ENCODE data around the gene GDPD4.

Gene GDPD4

DNA sequence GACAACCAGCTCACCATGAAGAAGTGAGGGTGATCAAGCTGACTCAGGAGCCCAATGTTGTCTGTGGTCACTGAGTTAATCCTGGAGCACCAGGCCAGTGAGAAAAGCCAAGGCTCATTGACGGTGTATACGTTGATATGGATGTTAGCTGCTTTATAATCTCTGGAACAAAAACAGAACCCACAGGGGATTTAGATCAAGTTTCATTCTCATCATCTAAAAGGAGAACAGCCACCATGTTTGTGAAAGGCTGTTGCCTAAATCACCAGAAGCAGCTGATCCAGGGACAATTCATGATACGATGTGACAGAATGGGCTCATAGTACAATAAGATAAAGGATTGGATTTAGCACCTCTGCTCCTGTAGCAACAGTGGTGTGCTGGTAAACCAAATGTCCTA, 68.5 kb downstream of the GDPD4 start:
- DNase-seq: no peak

DNA sequence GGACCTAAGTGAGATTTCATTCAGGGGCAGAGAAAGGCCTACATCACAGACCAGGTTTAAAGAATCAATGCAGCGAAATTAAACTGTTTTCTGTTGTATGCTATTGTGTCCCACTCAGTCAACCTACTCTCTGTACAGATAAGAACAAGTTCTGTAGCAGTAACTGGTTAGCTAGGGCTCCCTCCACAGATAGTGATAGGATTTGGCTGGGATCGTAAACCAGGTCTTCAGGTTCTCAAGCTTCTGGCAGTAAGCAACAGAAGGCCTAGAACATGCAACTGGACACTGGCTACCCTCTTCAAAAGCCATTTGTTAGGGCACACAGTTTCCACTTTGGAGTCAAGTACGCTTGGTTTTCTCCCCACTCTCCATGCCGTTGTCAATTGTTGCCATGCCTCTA, 69.2 kb downstream of the GDPD4 start:
- DNase-seq: no peak

- no peak for DNase-seq
Observed at GRCh38 chr11:77231800-77232199, 69.7 kb downstream of the GDPD4 start.

DNA sequence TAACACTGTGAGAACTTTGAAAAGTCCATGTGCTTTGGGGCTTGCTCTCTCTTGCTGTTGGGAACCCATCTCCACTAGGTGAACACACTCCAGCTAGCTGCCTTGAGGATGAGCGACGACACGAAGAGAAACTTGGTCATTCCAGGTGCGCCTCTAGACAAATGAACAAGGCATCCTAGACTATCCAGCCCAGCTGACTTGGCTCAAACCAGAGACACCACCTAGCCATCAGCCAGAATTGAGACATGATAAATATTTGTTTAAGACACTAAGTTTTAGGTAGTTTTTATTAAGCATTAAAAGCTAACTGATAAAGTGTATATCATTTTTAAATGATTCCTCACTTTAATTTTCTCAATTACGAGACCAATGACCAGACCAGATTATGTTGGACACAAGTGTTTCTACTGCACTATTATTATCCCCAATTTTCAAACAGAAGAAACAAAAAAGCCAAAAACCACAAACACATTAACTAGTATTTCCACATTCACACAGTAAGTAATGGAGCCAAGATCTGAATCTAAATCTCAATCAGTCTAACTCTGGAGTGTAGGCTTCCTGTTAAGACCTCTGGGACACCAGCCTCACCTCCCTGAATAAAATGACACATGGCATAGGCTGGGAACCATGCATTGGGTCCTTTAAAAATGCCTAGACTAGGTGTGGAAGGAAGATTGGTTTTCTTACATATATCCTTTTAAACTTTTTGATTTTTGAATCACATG, 70.4 kb downstream of the GDPD4 start:
- DNase-seq: no peak

DNA sequence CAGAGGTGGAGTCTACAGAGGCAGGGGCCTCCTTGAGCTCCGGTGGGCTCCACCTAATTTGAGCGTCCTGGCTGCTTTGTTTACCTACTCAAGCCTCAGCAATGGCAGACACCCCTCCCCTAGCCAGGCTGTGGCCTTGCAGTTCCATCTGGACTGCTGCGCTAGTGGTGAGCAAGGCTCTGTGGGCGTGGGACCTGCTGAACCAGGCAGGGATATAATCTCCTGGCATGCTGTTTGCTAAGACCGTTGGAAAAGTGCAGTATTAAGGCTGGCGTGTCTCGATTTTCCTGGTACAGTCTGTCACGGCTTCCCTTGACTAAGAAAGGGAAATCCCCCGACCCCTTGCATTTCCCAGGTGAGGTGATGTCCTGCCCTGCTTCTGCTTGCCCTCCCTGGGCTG, 77.7 kb downstream of the GDPD4 start:
- DNase-seq: no peak

DNA sequence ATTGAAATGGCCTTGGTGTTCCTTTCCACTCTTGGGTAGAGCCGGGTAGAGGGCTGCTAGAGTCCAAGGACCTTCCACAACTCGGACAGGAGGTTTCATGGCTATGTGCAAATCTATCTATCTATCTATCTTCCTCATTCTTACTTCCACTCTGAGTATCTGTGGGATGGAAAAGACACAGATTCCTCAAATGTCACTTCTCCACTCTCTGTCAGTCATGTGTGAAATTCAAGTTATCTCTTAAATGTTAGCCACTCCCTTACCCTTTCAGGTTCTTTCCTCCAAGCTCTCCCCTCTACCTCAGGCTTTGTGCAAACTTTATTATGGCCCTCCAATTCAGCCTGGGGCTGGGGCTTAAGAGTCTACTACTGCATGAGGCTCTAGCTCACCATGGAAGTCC, 84.3 kb downstream of the GDPD4 start:
- no peak for DNase-seq

- DNase-seq: no peak
Observed at GRCh38 chr11:77215106-77215505, 86.4 kb downstream of the GDPD4 start.

GRCh38 chr11:77214557-77214956, 86.9 kb downstream of the GDPD4 start:
- DNase-seq: no peak

DNA sequence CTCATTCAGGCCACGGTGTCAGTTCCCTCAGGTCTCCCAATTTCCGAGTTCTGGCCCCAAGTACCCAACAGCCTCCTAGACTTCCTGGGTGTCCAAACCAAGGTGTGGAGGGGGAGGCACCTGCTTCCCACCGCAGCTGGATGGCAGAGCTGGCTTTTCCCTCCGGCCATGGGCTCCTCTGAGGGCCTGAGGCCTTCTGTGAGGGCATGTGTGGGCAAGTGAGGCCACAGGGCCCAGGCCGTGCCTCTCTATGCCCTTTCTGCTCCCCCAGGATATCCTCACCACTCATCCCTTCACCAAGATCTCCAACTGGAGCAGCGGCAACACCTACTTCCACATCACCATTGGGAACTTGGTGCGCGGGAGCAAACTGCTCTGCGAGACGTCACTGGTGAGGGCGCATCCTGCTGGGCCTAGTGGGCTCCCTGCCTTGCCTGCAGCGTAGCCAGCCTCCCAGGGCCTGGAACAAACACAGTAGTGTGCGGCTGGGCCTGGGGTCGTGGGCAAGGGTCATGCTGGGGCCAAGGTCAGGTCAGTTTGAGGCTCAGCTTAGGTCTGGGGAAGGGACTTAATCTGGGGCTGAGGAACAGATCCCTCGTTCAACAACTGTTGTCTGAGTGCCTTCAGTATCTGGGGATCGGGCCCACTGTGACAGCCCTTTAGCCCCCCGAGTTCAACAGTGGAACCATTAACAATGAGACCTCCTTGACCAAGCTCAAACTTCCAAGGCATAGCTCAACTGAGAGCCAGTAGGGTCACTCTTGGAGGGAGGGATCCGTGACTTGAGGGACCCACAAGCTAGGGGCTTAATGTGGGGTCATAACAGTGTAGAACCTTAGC, 87.7 kb downstream of the GDPD4 start:
- DNase-seq: no peak

DNA sequence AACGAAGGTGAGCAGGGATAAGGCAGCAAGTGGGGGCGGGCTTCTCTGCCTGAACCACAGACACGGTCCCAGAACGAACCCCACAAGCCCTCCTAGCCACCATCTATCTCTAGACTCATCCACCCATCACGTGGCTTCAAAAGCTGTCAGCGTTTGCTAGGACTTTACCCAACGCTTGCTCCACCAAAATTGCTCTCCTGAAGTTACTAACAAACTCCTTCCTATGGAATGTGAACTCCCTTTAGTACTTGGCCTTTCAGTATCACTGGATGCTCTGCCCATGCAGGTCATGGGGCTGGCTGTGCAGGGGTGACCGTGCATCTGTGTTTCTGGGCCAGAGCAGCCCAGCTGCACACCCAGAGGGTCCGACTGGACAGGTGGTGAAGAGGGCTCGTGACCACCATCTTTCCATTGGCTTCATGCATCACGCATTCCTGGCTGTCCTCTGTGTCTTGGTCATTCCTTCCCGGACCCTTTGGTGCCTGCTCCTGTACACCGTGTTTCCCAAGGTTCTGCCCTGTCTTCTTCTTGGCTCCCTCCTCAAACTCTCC, 88.4 kb downstream of the GDPD4 start:
- DNase-seq: no peak

- no peak for DNase-seq
Observed at GRCh38 chr11:77212314-77213007, 89.0 kb downstream of the GDPD4 start.

- no peak for DNase-seq
Observed at GRCh38 chr11:77211594-77212251, 89.8 kb downstream of the GDPD4 start.

DNA sequence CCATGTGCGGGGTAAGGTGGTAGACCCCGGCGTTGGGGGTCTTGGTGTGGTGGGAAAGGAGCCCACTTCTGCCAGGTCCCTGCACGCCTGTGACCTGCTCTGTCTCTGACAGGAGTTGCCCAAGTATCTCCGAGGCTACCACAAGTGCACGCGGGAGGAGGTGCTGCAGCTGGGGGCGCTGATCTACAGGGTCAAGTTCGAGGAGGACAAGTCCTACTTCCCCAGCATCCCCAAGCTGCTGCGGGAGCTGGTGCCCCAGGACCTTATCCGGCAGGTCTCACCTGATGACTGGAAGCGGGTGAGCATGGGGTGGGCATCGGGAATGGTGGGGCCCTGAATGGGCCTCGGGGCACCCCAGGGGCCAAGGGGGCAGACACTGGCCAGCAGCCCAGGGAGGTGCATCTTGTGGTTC, 90.4 kb downstream of the GDPD4 start:
- DNase-seq: no peak

DNA sequence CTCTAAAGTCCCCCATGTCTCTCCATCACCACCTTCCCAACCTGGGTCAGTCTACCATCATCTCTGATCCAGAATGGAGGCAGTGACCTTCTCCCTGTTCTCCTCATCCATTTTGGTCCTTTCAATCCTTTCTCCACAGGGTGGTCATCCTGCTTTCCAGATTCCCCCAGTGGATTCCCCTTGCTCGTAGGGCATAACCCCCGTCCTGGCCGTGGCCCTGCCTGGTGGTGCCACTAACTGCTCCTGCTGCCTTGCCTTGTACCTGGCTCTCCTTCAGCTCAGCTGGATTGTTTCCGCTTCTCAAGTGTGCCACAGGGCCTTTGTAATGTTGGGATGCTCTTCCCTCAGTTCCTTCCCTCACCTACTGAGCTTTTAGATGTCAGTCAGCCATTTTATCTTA, 91.8 kb downstream of the GDPD4 start:
- DNase-seq: no peak

GRCh38 chr11:77208535-77208934, 93.0 kb downstream of the GDPD4 start:
- DNase-seq: no peak

- no peak for DNase-seq
Observed at GRCh38 chr11:77207618-77208313, 93.7 kb downstream of the GDPD4 start.

DNA sequence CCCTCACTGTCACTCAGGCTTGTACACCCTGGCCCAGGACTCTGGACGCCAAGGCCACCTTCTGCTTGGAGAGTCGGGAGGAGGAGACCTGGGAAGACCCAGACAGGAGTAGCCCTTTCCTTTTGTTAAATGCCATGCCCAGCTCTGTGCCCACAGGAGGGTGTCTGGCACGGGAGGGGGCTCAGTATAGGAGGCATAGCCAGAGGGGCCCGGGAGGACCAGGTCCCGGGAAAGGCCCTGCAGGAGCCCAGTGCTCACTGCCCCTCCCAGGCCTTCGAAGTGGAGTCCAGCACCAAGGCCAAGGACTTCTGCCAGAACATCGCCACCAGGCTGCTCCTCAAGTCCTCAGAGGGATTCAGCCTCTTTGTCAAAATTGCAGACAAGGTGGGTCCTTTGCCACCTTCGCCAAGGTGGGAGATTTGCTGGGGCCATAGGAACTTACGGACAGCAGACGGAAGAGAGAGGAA, 94.4 kb downstream of the GDPD4 start:
- no peak for DNase-seq

GRCh38 chr11:77206264-77207018, 95.0 kb downstream of the GDPD4 start:
- DNase-seq: no peak

DNA sequence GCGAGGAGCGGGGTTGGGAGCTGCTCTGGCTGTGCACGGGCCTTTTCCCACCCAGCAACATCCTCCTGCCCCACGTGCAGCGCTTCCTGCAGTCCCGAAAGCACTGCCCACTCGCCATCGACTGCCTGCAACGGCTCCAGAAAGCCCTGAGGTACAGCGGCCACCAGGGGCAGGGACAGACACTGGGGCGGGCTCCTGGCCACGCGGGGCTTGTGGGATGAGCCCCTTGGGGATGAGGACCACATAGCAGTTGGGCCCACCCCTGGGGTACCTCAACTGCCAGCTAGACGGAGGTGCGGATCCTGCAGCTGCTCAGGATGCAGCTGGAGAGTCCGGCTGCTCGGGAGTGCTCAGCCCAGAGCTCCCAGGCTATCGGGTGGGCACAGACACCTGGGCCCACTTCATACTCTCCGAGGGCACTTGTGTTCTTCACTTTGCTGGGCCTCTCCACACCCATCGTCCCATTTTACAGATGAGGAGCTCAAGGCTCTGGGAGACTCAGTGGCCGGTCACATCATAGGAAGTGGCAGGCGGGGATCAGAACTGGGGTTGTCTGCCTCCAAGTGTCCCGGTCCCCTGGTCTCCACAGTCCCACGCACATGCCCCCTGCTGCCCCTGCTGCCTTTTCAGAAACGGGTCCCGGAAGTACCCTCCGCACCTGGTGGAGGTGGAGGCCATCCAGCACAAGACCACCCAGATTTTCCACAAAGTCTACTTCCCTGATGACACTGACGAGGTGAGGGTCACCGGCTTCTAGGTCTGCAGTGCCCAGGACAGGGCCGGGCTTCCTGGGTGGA, 95.8 kb downstream of the GDPD4 start:
- DNase-seq: no peak

GRCh38 chr11:77204754-77205466, 96.6 kb downstream of the GDPD4 start:
- DNase-seq: no peak

Measured in NCI-H2227 treated with DMSO at 0.1 percent for 48 hours (cell line).